ENCODE measurements around the gene DNAL1.

The DNAL1 gene

GRCh38 chr14:73726025-73726961 lies 81.5 kb downstream of the DNAL1 start:
- DNase-seq: no peak

DNA sequence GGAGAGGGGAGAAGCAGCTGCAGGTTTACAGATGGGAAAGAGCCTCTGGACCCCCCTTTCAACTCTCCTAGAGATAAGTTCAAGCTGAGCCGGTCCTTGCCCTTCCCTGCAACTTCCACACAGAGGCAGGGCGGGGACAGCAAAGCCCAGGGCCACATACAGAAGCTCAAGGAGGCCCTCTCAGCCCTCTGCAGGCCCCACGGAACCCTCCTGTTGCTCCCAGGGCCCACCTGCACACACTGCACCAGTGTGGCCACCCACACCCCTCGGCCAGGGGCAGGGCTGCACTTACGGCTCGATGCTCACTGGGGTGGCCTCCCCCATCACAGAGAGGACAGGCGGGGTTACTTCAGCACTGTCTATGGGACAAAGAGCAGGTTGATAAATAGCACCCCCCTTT lies 82.4 kb downstream of the DNAL1 start:
- no peak for DNase-seq

- no peak for DNase-seq
Measured at GRCh38 chr14:73728717-73729330, 84.0 kb downstream of the DNAL1 start.

DNA sequence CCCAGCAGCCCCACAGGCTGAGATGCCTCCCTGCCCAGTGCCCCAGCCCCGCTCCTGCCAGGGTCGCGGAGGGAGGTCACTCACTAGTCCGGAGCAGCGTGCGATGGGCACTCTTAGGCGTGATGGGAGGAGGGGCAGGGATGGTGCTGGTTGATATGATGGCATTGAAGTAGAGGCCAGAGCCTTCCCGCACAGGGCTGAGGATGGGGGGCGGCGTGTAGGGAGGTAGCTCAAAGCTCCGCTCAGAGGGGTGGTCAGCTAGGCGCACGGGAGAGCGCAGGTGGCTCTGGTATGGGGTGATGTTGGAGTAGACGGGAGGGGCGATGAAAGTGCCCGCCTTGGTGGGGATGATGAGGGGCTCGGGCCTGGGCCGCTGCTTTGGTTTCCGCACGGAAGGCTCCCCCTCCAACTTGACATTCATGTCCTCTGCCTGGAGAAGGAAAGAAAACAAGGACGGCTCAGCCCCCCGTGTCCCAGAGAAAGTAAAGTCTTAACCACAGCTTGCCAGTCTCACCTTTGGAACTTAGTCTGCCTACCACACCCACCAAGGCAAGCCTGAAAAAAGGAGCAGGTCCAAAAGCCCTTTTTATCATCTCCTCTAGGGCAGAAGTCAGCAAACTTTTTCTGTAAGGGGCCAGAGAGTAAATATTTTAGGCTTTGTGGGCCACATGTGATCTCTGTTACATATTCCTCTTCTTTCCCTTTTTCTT lies 84.9 kb downstream of the DNAL1 start:
- DNase-seq: no peak

- no peak for DNase-seq
Measured at GRCh38 chr14:73731111-73731510, 86.3 kb downstream of the DNAL1 start.

DNA sequence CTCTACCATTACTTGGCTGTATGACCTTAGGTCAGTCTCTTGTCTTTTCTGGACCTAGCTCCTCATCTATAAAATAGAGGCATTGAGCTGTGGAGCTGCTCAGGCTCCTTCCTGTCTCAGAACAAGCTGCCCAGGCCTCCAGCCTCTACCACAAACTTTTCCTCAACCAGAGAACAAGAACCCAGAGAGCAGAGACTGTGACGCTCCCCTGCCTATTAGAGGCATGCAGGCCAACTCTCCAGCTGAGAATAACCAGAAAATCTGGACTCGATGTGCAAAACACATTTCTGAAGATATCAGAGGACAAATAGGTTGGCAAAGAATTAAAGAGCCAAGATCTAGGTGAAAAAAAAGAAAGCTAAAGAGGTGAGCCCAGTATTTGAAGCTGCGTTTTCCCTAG lies 87.2 kb downstream of the DNAL1 start:
- no peak for DNase-seq

- no peak for DNase-seq
Measured at GRCh38 chr14:73736842-73737241, 92.1 kb downstream of the DNAL1 start.

GRCh38 chr14:73738518-73739173 lies 93.9 kb downstream of the DNAL1 start:
- no peak for DNase-seq

GRCh38 chr14:73739174-73739898 lies 94.5 kb downstream of the DNAL1 start:
- DNase-seq: no peak

DNA sequence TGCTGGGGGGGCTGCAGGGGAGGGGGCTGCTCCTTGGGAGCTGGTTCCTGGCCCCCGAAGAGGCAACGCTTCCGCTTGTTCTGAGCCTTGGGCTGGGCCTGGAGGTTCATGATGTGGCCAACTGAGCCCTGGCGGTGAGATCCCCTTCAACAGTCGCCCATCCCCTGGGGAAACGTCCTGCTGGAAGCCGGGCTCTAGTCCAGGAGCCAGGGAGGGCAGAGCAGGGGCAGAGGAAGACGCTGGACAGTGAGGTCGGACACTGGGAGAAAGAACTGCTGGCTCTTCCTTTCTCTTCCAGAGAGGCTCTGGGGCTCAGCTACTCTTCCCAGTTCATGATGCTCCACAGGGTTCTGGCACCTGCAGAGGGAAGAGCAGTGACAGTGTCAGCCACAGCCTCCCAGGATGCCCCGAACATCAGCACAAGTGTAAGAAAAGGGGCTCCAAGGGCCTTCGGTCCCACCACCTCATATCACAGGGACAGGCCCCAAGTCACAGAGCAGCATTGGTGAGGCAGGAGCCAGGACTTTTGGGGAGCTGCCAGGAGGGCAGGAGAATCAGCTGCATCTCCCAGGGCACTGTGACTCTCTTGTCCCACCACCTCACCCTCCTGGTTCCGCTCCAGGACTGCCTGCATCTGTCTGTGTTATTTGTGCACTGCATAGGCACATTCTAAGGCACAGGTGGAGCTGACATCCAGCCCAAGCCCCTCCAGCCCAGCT lies 95.3 kb downstream of the DNAL1 start:
- no peak for DNase-seq

DNA sequence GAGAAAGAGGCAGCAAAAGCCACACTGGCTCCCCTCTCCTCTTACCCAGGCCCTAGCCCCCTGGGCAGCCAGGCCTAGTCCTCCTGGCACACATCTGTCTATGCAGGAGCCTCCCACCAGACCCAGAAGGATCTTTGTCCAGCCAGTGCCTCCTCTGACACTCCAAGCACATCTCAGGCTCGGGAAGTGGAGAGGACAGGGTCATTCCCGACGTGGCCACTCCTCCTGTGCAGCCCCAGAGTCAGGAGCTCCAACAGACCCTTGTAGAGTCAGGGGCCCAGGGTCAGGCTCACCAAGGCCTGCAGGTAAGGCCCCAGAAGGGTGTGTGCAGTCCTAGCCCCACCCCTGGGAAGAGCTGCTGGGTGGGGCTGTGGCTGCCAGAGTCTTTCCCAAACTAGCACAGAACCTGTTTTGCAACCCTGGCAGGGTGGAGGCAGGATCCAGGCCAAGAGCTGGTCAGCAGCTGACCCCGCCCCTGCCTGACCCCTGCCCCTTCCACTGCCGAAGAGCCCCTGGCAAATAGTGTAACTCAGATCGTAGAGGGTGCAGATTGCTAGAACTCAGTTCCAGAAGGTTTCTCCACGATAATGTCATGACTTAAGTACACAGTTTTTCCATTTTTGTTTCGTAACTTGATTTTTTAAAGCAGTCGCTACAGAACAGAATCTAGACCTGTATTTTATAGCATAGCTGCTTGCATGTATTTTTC lies 96.0 kb downstream of the DNAL1 start:
- no peak for DNase-seq

GRCh38 chr14:73741386-73741875 lies 96.6 kb downstream of the DNAL1 start:
- DNase-seq: peak; percentile 51

DNA sequence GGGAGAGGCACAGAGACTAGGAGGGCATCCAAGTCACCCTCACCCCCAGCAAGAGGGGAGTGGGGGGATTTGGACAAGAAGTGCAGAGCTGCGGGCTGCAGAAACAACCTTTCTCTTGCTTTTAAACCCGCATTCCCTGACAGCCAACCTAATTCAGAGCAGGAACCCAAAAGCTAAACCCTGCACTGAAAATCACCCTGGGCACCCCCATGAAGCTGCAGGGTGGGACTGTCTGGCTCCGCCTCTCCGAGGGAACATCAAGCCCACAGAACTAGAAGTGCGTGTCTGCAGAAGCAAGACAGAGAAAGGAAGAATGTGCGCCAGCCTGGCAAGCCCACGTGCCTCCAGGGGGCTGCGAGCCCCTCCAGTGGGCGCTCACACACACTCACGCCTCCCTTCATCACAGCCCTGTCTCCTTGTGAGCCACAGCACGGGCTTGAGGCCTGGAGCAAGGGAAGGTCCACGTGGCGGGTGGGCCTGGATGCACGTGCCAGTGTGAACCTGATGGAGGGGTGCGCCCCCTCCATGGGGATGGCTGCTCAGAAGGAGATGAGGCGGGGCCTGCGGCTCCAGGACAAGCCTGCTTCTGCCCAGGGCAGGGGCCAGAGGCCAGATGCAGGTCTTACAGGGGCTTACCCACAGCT lies 97.2 kb downstream of the DNAL1 start:
- no peak for DNase-seq

DNA sequence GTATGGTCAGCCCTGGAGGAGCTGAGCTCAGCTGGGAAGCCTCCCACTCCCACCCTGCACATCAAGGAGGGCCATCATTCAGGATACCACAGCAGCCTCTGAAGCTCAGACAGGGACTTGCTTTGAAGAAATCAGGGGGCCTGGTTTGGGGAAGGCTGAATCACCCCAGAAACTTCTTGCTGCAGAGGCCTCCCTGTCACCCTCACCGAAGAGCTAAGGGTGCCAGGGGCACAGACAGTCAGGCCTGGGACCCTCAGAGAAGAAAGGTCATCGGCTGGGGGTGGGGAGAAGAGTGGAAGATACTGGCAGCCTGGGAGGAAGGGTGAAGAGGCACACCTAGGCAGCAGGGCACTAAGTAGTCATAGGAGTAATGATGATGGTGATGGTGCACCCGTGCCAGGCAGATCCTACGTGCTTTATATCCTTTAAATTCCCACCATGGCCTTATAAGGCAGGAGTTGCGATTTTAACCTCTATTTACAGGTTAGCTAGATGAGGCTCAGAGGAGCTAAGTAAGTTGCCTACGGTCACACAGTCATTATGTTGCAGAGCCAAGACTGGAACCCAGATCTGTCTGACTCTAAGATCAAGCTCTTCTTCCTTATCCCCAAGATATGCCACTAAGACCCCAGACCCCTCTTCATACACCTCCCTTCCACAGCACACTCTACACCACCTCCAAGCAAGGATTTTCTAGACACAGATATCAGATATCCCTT lies 97.9 kb downstream of the DNAL1 start:
- DNase-seq: no peak

GRCh38 chr14:73743431-73743931 lies 98.7 kb downstream of the DNAL1 start:
- peak; percentile 28 for DNase-seq

- no peak for DNase-seq
Measured at GRCh38 chr14:73744175-73744867, 99.5 kb downstream of the DNAL1 start.

DNA sequence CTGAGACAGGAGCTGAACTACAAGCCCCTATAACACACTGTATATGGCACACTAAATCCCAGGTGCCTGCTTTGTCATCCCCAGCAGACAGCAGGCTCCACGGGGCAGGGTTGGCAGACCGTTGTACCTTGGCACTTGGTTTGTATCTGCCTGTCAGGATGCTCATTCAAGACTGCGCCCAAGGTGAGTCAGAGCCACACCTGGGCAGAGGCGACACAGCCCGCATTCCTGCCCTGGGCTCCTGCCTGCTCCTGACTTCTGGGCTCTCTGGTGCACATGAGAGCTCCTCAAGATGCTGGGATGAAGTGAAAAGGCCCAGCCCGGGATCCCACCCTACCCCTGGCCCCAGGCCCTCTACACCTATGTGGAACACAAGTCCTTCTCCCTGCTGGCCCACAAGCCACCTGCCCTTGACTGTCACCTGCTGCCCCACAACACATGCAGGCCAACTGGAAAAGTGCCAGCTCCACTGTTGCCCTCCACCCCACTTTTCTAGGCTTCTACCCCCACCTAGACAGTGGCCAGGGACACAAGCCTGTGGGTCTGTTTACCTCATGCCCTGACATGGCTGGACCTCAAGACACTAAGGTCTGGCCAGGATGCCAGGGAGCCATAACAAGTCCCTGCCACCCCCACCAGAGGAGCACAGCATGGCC lies 100.2 kb downstream of the DNAL1 start:
- DNase-seq: no peak
